Midbrain (tissue), 1 donor: ENCODE data around the gene ARHGEF10L.

Experiments used
- DNase-seq: peaks from one replicate; lab custom pipeline; 2025; lab: John Stamatoyannopoulos, UW

Gene ARHGEF10L

GRCh38 chr1:17706445-17706844, 166.9 kb downstream of the ARHGEF10L start:
- DNase-seq = no peak

DNA sequence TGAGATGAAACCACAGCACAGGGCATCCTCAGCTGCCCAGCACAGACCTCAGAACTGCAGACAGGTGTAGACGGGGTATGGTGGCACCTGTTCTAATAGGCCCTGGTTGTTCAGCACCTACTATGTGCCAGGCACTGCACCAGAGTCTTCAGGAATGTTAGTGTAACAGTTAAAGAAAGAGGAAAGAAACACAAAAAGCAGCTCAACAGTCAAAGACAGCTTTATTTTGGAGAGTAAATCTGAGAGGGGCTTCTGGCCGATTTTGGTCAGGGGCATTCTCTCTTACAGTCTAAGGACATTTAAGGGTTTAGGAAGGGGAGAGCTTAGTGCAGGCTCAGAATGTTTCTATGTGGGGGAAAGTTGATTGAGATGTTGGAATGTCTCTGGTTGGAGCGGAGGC, 170.5 kb downstream of the ARHGEF10L start:
- no peak for DNase-seq

DNA sequence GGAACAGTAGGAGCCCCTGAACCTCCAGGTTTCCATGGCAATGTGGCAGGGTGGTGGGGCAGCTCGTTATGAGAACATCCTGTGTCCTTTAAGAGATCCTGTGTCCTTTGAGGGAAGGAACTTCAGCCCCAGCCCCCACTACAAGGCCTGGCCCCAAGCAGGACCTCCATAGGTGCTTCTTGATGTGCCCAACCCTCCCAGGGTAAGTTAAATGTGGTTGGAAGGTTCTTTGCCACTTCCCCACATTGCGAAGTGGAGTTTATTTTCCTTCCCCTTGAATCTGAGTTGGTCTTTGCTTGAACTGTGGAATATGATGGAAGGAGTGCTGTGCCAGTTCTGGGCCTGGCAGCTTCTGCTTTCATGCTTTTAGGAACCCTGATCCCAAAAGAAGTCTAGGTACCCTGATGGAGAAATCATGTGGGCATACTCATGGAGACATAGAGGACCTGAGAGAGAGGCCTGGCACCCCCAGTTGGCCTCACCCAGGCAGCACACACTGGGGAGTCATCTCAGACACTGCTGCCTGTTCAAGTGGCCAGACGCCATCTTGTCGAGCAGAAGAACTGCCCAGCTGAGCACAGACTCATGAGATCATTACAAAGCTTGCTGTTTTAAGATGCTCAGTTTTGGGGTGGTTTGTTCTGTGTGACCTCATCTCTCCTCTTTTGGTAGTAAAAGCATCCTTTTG, 171.5 kb downstream of the ARHGEF10L start:
- DNase-seq = no peak

GRCh38 chr1:17711577-17711910, 172.0 kb downstream of the ARHGEF10L start:
- DNase-seq = no peak

DNA sequence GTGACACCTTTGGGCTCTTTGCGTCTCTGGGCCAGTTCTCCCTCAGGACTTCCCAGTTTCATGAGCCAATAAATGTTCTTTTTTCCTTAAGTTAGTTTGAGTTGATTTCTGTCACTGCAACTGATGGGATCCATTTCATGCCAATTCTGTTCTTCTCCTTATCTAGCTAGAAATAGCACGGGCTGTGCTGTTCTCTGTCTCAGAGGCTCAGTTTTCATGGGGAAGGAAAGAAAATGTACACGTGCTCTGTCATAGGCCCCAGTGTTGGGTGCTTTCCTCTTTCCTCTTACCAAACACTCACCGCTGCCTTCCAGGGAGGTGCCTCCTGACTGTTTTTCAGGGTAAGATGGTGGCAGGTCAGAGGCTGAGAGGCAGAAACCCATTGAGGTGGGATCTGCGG, 172.4 kb downstream of the ARHGEF10L start:
- no peak for DNase-seq

GRCh38 chr1:17713993-17714392, 174.5 kb downstream of the ARHGEF10L start:
- DNase-seq = no peak

DNA sequence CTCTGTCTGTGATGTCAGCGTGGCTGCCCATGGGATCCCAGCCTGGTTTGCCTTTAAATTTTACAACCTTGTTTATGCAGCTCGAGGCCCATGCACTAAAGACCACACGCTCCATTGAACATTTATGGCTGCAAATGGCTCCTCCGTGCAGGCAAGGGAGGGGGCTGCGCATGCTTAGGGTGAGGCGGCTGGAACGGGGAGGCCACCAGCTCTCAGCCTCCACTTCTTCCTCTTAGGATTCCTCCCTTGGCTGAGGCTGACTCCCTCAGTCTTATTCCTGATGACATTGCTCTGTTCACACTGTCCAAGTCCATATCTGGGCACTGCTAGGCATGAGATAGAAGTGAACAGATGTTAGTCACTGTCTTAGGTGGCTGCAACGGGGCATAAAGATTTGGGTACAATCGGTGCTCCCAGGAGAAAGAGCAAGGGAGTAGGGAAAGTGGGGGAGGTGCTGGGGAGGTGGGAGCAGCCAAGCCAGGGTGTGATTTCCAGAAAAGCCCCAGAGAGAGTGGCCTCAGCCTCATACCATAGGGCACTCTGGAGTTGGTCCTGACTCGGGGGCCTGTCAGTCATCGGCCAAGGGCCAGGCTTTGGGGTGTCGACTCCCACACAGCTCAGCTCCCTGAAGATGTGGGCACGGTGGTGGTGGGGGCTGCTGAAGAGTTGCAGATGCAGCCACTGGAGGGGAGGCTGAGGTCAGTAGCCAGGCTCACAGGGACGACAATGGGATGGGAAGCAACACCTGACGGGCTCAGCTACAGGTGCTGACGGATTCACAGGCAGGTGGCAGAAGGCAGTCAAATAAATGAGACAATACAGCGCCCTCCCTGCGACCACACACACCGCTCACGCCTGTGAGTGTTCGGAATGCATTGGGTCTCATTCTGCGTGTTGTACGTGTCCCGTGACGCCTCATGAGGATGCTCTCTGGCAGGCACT, 178.4 kb downstream of the ARHGEF10L start:
- DNase-seq = no peak

- no peak for DNase-seq
These were observed 180.4 kb downstream of the ARHGEF10L start for GRCh38 chr1:17719874-17720273.

GRCh38 chr1:17721444-17721843, 181.9 kb downstream of the ARHGEF10L start:
- no peak for DNase-seq

DNA sequence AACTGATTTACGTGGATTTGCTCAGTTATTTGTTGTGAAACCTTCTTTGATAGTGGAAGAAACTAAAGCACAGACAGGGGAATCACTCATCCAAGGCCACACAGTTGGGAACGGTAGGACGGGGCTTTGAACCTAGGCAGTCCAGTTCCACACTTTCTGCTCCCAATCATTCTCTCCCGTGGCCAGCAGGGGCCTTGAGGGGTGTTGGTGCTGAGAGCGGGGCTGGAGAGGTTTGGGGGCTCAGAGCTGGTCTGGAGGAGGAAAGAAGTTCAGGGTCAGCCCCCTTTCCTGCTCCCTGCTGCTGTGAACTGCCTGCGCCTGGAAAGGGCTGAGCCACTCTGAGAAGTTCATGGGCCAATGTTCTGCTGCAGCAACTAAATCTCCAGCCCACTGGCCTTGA, 184.2 kb downstream of the ARHGEF10L start:
- DNase-seq = no peak

- no peak for DNase-seq
These were observed 184.7 kb downstream of the ARHGEF10L start for GRCh38 chr1:17724150-17724549.

- no peak for DNase-seq
These were observed 185.7 kb downstream of the ARHGEF10L start for GRCh38 chr1:17725084-17725719.

DNA sequence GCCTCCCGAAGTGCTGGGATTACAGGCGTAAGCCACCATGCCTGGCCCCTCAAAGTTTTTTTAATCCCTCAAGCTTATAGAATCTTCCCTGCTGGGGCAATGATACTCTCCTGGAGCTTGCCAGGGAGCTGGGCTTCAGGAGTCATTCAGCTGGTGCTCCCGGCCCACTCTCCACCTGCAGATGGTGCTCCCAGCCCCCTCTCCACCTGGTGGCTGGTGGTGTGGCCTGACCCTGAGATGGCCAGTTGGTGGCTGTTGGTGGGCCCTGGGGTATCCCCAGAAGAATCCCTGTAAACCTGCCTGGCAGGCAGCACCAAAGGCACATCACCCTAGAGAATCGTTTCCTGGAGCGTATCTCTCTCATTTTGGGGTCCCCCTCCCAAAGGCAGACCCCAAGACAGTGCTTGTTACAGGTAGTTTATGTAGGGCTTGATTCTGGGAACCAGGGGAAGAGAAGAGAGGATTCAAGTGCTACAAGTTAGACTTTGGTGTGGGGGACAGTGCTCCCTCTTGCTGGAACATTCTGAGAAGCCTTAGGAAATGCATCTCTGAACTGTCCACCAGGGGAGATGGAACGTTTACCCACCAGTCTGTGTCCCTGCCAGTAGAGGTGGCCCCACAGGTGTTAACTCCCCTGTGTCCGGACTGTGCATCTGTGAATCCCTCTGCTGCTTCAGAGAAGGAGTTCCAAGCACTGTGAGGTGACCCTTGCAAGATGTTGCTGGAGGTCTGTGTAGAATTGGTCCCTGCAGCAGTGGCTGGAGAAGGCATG, 186.5 kb downstream of the ARHGEF10L start:
- DNase-seq = no peak

DNA sequence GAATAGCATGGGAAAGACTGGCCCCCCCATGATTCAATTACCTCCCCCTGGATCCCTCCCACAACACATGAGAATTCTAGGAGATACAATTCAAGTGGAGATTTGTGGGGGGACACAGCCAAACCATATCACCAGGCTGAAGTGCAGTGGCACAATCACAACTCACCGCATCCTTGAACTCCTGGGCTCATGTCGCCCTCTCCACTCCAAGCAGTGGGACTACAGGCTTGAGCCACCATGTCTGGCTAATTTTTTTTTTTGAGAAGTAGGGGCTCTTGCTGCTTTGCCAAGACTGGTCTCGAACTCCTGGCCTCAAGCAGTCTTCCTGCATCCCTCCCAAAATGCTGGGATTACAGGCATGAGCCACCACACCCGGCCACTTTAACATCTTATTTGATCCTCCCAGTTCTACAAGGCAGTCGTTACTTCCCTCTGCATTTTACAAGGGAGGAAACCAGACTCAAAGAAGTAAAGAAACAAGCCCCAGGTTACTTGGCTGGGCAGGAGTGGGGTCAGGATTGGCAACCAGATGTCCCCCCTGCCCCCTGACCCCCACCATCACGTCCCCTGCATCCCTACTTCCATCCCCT, 188.7 kb downstream of the ARHGEF10L start:
- no peak for DNase-seq

- DNase-seq = no peak
These were observed 189.8 kb downstream of the ARHGEF10L start for GRCh38 chr1:17729248-17729647.

DNA sequence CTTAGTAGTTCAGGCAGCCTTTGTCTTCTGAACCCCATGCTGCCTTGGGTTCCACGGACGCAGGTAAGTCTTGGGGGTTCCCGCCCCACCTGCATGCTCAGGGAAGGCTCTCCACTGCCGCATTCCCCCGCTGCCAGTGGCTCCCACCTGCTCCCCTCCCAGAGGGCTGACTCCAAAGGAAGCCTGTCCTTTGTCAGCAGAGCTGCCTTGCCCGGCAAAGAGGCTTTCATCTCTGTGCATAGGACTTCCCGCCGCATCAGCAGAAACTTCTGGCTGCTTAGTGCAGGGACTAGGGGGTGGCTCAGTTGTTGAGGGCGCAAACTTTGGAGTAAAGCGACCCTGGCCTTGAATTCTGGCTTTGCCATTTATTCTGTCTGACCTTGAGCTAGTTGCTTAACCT, 190.4 kb downstream of the ARHGEF10L start:
- DNase-seq = no peak

- DNase-seq = no peak
These were observed 192.0 kb downstream of the ARHGEF10L start for GRCh38 chr1:17731460-17731859.

- no peak for DNase-seq
These were observed 193.0 kb downstream of the ARHGEF10L start for GRCh38 chr1:17732475-17732874.

- DNase-seq = no peak
These were observed 194.2 kb downstream of the ARHGEF10L start for GRCh38 chr1:17733661-17734060.

GRCh38 chr1:17734609-17735008, 195.1 kb downstream of the ARHGEF10L start:
- DNase-seq = no peak

GRCh38 chr1:17735348-17735747, 195.8 kb downstream of the ARHGEF10L start:
- no peak for DNase-seq

DNA sequence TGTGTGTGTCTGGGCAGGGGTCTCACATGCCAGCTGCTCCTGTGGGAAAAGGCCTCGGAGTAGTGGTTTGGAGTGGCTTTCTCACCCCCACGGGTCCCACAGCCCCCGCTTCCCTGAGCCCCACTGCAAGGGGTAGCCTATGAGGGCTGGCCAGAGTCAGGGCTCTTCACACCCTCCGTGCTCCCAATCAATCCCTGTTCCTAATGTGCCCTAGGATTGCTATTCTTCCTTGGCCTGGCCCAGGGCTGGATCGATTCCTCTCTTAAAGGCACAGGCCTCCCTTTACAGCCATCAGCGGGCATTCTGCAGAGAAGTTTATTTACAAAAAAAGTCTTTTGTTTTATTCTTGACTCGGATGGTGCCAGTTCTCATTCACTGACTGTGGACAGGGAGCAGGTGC, 196.3 kb downstream of the ARHGEF10L start:
- no peak for DNase-seq
